Stimulated activated CD8-positive, alpha-beta memory T cell treated with anti-CD3 and anti-CD28 coated beads, Interleukin-12 subunit alpha, Interleukin-12 subunit beta, amount 100 ng/mL, for 1 hour (primary cell): ENCODE measurements around the gene CATSPER4.
"Not testable (repeated sequence)": the region's sequence is repeated elsewhere in the genome, so short reads cannot be mapped to it uniquely, and the experiment has no call there.

ENCODE experiments used
- DNase-seq: peaks from one replicate; pipeline ENCODE4 v3.0.0-alpha.2; 2020; ENCODE audit warnings: low read depth

CATSPER4 gene

DNA sequence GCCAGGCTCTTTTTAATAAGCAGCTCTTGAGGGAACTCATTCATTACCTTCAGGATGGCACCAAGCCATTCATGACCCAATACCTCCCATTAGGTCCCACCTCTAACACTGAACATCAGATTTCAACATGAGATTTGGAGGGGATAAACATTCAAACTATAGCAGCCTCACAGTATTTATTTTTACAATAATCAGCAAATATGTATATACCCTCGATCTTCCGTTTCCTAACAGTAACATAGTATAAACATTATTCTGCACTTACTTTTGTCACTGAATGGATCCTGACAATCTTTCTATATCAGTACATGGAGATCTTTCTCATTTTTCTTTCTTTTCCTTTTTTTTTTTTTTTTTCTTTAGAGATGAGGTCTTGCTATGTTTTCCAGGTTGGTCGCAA lies 5.4 kb downstream of the CATSPER4 start:
- DNase-seq: no peak

- no peak for DNase-seq
These were observed 6.9 kb downstream of the CATSPER4 start for GRCh38 chr1:26197301-26197700.

- DNase-seq: no peak
These were observed 7.4 kb downstream of the CATSPER4 start for GRCh38 chr1:26197813-26198212.

GRCh38 chr1:26200413-26200812 lies 10.0 kb downstream of the CATSPER4 start:
- no peak for DNase-seq

GRCh38 chr1:26203642-26204318 lies 13.4 kb downstream of the CATSPER4 start:
- DNase-seq: no peak

- DNase-seq: no peak
These were observed 19.9 kb downstream of the CATSPER4 start for GRCh38 chr1:26210147-26210870.

DNA sequence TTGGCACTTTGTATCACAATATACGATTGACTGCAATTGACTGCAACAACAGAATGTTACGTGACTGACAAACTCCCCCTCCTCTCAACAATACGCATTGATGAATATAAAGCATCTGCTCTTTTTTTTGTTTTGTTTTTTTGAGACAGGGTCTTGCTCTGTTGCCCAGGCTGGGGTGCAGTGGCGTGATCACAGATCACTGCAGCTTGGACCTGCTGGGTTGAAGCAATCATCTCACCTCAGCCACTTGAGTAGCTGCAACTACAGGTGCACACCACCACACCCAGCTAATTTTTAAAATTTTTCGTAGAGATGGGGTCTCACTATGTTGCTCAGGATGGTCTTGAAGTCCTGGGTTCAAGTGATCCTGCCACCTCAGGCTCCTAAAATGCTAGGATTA lies 22.3 kb downstream of the CATSPER4 start:
- no peak for DNase-seq

- DNase-seq: no peak
These were observed 23.0 kb downstream of the CATSPER4 start for GRCh38 chr1:26213335-26213905.

- no peak for DNase-seq
These were observed 24.8 kb downstream of the CATSPER4 start for GRCh38 chr1:26215246-26215645.

DNA sequence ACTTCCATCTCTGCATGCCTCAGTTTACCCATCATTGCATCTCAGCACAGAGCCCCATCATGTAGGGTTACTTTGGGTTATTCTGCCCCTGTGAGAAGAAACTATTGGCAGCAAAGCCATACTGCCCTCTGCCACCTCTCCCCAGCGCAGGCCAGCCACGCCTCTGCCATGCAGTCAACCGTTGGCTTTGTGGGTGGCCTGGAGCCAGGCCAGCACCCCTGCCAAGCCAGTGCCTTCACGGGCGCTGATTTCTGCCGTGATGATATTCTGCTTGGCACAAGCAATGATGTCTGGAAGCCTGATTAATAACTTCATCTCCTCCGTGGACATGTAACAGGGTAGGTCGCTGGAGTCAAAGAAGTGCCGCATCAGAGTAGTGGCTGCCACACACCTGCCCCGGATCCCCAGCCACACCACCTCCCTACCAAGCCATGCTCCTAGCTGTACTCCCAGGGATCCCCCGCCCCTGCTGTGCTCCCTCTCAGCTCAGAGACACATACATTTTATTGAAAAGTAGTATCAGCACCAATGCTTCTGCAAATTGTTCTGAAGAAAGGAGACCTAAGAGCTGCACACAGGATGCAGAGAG lies 28.6 kb downstream of the CATSPER4 start:
- no peak for DNase-seq

- DNase-seq: no peak
These were observed 30.0 kb downstream of the CATSPER4 start for GRCh38 chr1:26220199-26220912.

- DNase-seq: no peak
These were observed 30.7 kb downstream of the CATSPER4 start for GRCh38 chr1:26221094-26221493.

DNA sequence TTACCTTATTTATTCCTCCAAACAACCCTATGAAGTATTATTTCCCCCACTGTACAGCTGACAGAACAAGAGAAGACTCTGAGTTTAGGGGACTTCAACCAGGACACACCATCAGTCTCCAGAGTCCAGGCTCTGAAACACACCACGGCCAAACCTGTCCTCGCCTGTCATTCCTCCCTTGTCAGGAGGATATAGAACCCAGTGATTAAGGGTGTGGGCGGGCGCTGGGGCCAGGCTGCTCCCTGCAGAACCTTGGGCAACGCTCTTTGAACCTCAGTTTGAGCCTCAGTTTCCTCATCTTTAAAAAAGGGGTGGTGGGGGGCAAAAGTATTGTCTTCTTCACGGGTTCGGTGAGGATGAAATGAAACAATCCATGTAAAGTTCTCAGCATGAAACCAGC lies 34.2 kb downstream of the CATSPER4 start:
- no peak for DNase-seq

DNA sequence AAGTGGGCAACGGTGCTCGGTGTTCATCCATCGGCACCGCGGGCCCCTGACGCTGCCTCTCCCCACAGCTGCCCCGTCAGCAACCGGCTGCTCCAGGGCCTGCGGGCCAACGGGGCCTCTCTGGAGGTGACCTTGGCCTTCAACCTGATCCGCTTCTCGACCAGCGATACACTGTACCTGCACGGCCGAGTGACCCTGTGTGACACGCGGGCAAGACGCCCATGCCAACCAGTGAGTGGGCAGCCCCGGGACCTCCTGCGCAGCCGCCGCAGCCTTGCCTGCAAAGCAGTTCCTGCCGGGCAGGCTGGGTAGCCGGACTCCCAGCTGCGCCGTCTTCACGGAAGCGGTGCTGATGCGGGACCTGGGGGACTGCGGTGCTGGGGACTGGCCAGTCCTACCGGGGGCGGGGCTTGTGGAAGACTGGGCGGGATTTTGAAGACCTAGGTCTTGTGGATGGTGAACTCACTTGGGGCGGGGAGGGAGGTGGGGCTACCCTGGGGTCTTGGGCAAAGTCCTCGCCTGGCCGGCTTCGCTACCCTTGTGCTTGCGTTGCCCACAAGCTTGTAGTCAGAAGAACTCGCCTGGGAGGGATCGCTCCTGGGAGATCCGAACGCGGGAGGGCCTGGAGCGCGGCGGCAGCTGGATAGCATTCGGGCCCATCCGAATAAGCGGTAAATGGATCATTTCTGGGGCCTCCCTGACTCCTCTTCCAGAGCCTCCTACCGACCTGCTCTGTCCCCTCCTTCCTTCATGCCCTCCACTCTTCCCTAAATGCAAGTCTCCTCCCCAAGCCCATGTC lies 34.8 kb downstream of the CATSPER4 start:
- DNase-seq: no peak

- DNase-seq: not testable (repeated sequence)
These were observed 40.3 kb downstream of the CATSPER4 start for GRCh38 chr1:26230682-26231081.

GRCh38 chr1:26233903-26234643 lies 43.7 kb downstream of the CATSPER4 start, which contains the start of gene CEP85:
Gene CEP85 (plus strand): TSS chr1:26234200. CDS start chr1:26239784, 5,584 bp downstream.
- peak; percentile 99 for DNase-seq

DNA sequence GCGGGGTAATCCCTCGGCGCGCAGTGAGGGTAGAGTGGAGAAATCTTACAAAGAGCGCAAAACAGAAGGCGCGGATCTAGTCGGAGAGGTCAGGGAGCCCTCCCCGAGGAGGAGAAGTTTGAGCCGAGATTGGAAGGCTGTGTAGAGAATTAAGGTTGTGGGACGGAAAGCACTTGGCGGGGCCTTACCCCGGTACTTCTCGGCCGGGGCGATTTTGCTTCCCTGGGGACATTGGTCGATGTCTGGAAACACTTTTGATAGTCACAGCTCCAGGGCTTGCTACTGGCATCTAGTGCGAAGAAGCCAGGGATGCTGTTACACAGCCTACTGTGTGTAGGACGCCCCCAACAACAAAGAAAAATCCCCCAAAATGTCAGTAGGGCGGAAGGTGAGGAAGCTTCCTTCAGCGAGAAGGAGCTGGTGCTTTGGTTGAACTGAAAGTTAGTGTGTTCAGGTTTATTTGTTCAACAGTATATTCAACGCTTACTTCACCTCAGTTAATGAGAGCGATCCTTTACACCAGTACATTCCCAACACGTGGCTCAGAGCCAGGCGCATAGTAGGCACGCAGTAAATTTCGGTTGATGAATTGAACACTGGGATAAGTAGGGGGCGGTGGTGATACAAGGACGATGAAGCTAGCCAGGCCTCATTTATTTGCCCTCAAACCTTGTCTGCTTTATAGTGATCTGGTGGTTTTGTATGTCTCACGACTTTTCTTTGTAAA lies 44.4 kb downstream of the CATSPER4 start:
- DNase-seq: no peak

- no peak for DNase-seq
These were observed 47.0 kb downstream of the CATSPER4 start for GRCh38 chr1:26237230-26237966.

DNA sequence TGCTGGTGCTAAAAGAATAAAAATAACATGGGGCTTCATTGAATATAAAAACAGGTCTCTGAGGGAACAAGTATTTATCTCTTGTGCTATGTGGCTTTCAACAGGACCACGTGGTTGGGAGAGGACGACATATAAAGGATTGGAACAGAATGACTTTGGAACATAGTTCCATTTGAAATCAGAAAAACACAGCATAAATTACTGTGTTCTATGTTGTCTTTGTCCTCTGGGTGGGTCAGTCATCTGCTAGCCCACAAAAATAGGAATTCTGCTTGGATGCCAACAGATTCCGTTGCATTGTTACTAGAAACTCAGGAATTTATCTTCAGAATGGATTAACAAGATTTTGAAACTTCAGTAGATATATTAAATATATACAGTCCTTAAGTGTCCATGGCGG lies 49.5 kb downstream of the CATSPER4 start:
- no peak for DNase-seq
